GM20000 (cell line): ENCODE results near the gene STAG1.
"Not testable (repeated sequence)": the region's sequence is repeated elsewhere in the genome, so short reads cannot be mapped to it uniquely, and the experiment has no call there.

Experiments
- DNase-seq: peaks from one replicate; pipeline ENCODE4 v3.0.0; 2012; ENCODE audit warnings: low spot score
- TF ChIP-seq, protein P1 (sequence below): IDR thresholded peaks from 2 replicates; pipeline ENCODE4 v1.5.1; 2012; ENCODE audit warnings: mild to moderate bottlenecking, control low read depth; ENCODE audit errors: extremely low read depth, missing control alignments

The STAG1 gene

DNA sequence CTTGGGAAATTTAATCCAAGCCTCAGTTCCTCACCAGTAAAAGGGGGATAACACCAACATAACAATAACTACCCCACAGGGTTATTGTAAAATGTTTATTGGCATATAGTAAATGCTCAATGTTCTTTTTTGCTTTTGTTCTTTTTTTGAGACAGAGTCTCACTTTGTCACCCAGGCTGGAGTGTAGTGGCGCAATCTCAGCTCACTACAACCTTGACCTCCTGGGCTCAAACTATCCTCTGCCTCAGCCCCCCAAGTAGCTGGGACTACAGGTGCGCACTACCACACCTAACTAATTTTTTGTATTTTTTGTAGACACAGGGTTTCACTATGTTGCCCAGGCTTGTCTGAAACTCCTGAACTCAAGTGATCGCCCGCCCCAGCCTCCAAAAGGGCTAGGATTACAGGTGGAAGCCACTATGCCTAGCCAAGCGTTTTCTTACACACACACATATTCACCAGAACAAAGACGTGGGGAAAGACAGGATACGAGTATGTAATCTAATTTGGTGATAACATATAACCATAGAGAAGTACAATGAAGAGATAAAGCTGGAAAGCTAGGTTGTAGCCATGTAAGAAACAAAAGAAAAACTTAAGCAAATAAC is 11.7 kb downstream of the STAG1 start:
- TF ChIP-seq, protein P1, sequence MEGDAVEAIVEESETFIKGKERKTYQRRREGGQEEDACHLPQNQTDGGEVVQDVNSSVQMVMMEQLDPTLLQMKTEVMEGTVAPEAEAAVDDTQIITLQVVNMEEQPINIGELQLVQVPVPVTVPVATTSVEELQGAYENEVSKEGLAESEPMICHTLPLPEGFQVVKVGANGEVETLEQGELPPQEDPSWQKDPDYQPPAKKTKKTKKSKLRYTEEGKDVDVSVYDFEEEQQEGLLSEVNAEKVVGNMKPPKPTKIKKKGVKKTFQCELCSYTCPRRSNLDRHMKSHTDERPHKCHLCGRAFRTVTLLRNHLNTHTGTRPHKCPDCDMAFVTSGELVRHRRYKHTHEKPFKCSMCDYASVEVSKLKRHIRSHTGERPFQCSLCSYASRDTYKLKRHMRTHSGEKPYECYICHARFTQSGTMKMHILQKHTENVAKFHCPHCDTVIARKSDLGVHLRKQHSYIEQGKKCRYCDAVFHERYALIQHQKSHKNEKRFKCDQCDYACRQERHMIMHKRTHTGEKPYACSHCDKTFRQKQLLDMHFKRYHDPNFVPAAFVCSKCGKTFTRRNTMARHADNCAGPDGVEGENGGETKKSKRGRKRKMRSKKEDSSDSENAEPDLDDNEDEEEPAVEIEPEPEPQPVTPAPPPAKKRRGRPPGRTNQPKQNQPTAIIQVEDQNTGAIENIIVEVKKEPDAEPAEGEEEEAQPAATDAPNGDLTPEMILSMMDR = no peak
- DNase-seq = no peak

DNA sequence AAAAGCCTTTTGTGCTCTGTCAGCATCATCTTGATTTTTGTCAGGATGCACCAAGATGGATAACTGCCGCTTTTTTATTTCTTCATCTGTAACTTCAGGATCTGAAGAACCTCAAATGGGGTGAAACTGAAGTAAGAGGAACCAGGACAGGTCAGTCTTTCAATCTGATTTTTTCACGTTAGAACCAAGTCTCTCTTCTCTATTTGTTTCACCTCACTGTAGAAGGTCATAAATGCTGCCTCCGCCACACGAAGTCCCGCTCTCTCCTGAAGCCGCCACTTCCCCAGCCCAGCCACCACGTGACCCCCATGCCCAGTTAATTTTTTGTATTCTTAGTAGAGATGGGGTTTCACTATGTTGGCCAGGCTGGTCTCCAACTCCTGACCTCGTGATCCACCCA is 15.2 kb downstream of the STAG1 start:
- not testable (repeated sequence) for DNase-seq

DNA sequence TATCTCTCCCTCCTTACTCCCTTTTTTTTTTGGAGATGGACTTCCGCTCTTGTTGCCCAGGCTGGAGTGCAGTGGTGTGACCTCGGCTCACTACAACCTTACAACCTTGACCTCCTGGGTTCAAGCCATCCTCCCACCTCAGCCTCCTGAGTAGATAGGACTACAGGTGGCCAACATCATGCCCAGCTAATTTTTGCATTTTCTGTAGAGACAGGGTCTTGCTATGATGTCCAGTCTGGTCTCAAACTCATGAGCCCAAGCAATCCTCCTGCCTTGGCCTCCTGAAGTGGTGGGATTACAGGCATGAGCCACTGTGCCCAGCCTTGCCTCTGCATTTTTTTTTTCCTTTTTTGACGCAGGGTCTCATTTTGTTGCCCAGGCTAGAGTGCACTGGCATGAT is 17.1 kb downstream of the STAG1 start:
- TF ChIP-seq, protein P1 = no peak
- no peak for DNase-seq

DNA sequence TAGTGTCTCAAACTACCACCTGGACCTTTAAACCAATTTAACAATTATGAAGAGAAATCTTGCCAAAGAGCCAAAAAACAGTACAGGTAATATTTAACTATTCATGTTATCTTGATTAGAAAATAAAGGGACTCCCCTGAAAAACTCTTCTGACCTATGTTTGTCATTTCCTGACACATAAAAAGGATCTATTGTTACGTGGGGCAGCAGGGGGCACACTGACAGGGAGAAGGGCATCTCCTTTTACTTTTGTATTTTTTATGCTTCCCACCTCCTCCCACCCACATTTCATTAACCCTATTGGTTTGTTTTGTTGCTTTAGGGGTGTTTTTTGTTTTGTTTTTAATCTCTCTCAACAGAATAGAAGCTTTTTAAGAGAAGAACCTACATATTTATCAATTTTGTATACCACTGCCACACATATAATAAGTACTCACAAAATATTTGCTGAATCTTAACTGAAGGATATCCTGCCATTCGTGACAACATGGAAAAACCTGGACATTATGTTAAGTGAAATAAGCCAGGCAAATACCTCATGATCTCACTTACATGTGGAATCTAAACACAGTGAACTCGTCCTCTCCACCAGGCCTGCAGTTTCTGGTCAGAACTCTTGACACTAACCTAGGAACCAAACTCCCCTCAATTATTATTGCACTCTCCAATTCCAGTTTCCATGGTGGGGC is 17.7 kb downstream of the STAG1 start:
- no peak for DNase-seq
- TF ChIP-seq, protein P1 = no peak

DNA sequence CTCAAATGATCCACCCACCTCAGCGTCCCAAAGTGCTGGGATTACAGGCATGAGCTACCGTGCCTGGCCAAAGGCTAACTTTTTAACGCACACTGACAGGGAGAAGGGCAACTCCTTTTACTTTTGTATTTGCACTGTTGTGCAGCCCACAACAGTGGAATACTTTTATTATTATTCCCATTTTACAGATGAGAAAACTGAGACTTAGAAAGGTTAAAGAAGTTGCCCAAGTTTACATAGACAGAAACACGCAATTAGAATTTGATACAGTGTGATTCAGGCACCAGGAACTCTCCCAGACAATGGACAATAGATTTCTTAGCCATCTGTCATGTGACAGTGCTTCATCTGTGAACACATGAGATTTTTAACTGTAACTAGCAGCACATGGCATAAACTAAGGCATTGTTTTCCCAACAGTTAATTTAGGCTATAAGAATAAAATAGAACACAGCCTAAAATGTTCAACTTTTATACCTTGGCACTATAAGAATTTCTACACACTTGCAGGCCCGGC is 18.8 kb downstream of the STAG1 start:
- no peak for DNase-seq
- TF ChIP-seq, protein P1 = no peak

DNA sequence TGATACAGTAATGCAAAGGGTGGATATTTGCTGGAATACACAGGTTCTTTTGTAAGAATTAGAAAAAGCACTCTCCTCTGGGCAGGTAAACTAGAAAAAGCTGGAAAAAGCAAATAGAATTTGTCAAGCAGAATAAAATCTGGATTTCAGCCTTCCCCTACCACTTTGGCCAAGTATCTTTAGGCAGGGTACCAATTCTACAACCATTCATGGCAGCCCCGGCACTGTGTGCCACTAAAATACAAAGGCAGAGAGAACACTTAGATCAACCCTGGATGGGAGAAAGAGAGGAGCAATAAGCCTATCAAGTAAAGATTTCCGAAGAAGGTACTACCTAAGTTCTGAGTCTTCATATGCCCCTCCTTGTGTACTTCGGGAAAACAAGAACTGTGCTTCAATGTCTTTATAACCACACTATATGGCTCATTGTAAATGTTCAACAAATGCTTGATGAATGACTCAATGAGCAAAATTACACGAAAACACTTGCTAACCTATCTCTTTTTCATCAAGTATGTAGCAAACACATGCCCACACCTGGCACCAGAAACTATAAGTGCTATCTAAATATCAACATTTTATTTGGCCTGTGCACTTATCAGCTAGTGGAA is 20.8 kb downstream of the STAG1 start:
- DNase-seq = no peak
- TF ChIP-seq, protein P1 = no peak

DNA sequence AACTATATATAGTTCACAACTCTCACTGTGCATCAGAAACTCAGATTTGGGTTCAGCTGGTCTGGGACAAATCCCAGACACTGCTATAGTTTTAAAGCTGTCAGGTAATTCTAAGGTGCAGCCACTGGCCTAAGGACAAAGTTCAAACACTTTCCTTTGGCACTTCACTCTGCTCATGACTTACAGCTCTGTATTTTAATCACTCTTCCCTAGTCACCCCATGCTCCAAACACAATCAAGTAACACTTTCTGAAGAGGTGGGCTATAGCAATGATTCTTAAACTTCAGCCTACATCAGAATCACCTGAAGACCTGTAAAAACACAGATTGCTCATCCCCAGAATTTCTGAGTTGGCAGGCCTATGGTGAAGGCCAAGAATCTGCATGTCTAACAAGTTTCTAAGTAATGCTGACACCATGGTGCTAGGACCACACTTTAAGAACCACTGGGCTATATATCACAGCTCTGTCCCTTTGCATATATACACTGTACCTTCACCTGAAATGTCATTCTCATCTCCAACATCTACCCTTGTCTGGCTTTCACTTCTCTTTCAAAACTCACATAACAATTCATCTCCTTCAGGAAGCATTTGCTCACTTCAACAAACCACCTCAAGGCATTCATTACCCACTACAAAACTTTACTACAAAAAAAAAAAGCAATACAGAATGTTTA is 21.4 kb downstream of the STAG1 start:
- no peak for DNase-seq
- TF ChIP-seq, protein P1 = no peak
